NCI-H1417 treated with DMSO at 0.1 percent for 48 hours (cell line): ENCODE measurements around the gene CAPN9.
"Not testable (repeated sequence)": the region's sequence is repeated elsewhere in the genome, so short reads cannot be mapped to it uniquely, and the experiment has no call there.

Experiments
- DNase-seq: peaks from one replicate; lab custom pipeline; 2025; lab: John Stamatoyannopoulos, UW

Gene CAPN9

GRCh38 chr1:230825761-230826160, 78.6 kb downstream of the CAPN9 start:
- DNase-seq, result no peak

- no peak for DNase-seq
Observed at GRCh38 chr1:230826166-230826875, 79.1 kb downstream of the CAPN9 start.

GRCh38 chr1:230827081-230827681, 80.0 kb downstream of the CAPN9 start:
- no peak for DNase-seq

GRCh38 chr1:230827801-230828200, 80.6 kb downstream of the CAPN9 start:
- no peak for DNase-seq

GRCh38 chr1:230828421-230828820, 81.2 kb downstream of the CAPN9 start:
- DNase-seq, result no peak

- DNase-seq, result no peak
Observed at GRCh38 chr1:230831771-230832170, 84.6 kb downstream of the CAPN9 start.

GRCh38 chr1:230832476-230832875, 85.3 kb downstream of the CAPN9 start:
- no peak for DNase-seq

- no peak for DNase-seq
Observed at GRCh38 chr1:230833511-230833910, 86.3 kb downstream of the CAPN9 start.

GRCh38 chr1:230834292-230834691, 87.1 kb downstream of the CAPN9 start:
- no peak for DNase-seq

- no peak for DNase-seq
Observed at GRCh38 chr1:230836347-230836746, 89.2 kb downstream of the CAPN9 start.

- no peak for DNase-seq
Observed at GRCh38 chr1:230836793-230837192, 89.6 kb downstream of the CAPN9 start.

- no peak for DNase-seq
Observed at GRCh38 chr1:230839173-230839572, 92.0 kb downstream of the CAPN9 start.

- DNase-seq, result no peak
Observed at GRCh38 chr1:230842801-230843200, 95.6 kb downstream of the CAPN9 start.

- DNase-seq, result no peak
Observed at GRCh38 chr1:230843503-230844309, 96.5 kb downstream of the CAPN9 start.

- no peak for DNase-seq
Observed at GRCh38 chr1:230844561-230844960, 97.4 kb downstream of the CAPN9 start.

GRCh38 chr1:230845184-230845583, 98.0 kb downstream of the CAPN9 start:
- DNase-seq, result not testable (repeated sequence)

- DNase-seq, result no peak
Observed at GRCh38 chr1:230848235-230848634, 101.0 kb downstream of the CAPN9 start.

- DNase-seq, result no peak
Observed at GRCh38 chr1:230849451-230850224, 102.5 kb downstream of the CAPN9 start.

- no peak for DNase-seq
Observed at GRCh38 chr1:230850547-230850946, 103.4 kb downstream of the CAPN9 start.

- DNase-seq, result no peak
Observed at GRCh38 chr1:230851291-230851691, 104.1 kb downstream of the CAPN9 start.
